ENCODE data around the gene SPACDR.
A peak's percentile ranks its signal among the peaks of the same experiment; 100 is the strongest.

The SPACDR gene

DNA sequence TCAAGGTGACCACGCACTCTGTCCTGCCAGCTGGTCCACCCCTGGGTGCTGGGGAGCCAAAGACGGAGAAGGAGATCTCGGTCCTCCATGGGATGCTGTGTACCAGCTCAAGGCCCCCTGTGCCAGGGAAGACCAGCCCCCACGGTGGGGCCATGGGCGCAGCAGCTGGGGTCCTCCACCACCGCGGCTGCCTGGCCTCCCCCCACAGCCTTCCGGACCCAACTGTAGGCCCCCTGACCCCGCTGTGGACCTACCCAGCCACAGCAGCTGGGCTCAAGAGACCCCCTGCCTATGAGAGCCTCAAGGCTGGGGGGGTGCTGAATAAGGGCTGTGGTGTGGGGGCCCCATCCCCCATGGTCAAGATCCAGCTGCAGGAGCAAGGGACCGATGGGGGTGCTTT, 25.1 kb upstream of the SPACDR start:
- in situ Hi-C loops (cut with MboI; ENCODE audit: low sequenced_read_pairs, unreplicated experiment) = no loop called here
- DNase-seq (ENCODE audit: low spot score) = peak; percentile 21
- TF ChIP-seq, protein P1, sequence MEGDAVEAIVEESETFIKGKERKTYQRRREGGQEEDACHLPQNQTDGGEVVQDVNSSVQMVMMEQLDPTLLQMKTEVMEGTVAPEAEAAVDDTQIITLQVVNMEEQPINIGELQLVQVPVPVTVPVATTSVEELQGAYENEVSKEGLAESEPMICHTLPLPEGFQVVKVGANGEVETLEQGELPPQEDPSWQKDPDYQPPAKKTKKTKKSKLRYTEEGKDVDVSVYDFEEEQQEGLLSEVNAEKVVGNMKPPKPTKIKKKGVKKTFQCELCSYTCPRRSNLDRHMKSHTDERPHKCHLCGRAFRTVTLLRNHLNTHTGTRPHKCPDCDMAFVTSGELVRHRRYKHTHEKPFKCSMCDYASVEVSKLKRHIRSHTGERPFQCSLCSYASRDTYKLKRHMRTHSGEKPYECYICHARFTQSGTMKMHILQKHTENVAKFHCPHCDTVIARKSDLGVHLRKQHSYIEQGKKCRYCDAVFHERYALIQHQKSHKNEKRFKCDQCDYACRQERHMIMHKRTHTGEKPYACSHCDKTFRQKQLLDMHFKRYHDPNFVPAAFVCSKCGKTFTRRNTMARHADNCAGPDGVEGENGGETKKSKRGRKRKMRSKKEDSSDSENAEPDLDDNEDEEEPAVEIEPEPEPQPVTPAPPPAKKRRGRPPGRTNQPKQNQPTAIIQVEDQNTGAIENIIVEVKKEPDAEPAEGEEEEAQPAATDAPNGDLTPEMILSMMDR (IDR thresholded peaks at IDR 0.05; ENCODE audit: borderline replicate concordance, control extremely low read depth, extremely low read depth, insufficient read depth, missing control alignments) = no peak

DNA sequence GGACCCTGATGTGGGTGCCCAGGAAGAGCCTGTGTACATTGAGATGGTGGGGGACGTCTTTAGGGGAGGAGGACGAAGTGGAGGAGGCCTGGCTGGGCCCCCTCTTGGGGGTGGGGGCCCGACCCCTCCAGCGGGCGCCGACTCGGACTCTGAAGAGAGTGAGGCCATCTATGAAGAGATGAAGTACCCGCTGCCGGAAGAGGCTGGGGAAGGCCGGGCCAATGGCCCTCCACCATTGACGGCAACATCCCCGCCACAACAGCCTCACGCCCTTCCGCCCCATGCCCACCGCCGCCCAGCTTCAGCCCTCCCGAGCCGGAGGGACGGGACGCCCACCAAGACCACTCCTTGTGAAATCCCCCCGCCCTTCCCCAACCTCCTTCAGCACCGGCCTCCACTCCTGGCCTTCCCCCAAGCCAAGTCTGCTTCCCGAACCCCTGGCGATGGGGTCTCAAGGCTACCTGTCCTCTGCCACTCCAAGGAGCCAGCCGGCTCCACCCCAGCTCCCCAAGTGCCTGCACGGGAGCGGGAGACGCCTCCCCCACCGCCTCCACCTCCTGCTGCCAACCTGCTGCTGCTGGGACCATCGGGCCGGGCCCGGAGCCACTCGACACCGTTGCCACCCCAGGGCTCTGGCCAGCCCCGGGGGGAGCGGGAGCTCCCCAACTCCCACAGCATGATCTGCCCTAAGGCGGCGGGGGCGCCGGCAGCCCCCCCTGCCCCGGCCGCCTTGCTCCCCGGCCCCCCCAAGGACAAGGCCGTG, 24.5 kb upstream of the SPACDR start:
- TF ChIP-seq, protein P1 (IDR thresholded peaks at IDR 0.05; ENCODE audit: borderline replicate concordance, control extremely low read depth, extremely low read depth, insufficient read depth, missing control alignments) = no peak
- in situ Hi-C loops (cut with MboI; ENCODE audit: low sequenced_read_pairs, unreplicated experiment) = no loop called here
- peak; percentile 14 for DNase-seq (ENCODE audit: low spot score)

DNA sequence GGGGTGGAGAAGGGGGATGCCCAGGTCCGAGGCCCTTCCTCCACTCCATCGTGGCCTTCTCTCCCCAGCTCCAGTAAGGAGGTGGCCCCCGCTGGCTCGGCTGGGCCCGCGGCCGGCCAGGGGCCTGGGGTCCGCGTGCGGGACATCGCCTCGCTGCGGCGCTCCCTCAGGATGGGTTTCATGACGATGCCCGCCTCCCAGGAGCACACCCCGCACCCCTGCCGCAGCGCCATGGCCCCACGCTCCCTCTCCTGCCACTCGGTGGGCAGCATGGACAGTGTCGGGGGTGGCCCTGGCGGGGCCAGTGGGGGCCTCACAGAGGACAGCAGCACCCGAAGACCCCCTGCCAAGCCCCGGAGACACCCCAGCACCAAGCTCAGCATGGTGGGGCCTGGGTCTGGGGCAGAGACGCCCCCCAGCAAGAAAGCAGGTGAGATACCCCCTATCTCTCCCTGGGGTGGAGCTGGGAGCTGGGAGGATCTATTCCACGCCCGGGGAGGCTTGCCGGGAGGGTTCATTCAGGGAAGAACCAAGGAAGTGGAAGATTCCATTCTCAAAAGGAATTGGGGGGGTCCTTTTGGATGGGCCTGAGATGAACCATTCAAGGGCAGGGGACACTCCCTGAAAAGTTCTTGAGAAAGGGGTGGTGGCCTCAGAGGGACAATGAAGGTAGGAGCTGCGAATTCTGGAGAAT, 22.8 kb upstream of the SPACDR start:
- in situ Hi-C loops (cut with MboI; ENCODE audit: low sequenced_read_pairs, unreplicated experiment) = no loop called here
- TF ChIP-seq, protein P1 (IDR thresholded peaks at IDR 0.05; ENCODE audit: borderline replicate concordance, control extremely low read depth, extremely low read depth, insufficient read depth, missing control alignments) = no peak
- DNase-seq (ENCODE audit: low spot score) = no peak

DNA sequence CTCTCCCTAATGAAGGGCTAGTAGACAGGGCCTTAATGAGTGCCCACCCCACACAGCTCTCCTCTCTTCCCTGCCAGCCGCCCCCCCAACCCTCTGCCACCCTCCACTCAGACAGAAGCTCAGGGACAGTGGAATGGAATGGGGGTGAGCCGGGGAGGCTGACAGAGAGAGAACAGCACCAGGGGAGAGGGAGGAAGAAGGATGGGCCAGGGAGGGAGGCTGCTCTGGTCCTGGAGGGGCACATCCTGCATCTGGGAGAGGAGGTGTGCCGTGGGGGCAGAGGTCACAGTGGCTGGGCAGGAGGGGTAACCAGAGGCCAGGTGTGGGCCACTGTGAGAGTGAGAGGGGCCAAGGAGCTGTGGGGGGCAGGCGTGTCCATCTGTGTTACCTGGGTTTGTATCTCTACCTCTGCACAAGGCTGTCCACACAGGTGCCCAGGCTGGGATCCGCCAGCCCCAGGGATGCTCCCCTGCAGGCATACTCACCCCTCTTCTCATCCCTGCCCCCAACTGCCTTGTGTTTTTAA, 22.1 kb upstream of the SPACDR start:
- peak; percentile 20 for DNase-seq (ENCODE audit: low spot score)
- TF ChIP-seq, protein P1 (IDR thresholded peaks at IDR 0.05; ENCODE audit: borderline replicate concordance, control extremely low read depth, extremely low read depth, insufficient read depth, missing control alignments) = no peak
- in situ Hi-C loops (cut with MboI; ENCODE audit: low sequenced_read_pairs, unreplicated experiment) = no loop called here

DNA sequence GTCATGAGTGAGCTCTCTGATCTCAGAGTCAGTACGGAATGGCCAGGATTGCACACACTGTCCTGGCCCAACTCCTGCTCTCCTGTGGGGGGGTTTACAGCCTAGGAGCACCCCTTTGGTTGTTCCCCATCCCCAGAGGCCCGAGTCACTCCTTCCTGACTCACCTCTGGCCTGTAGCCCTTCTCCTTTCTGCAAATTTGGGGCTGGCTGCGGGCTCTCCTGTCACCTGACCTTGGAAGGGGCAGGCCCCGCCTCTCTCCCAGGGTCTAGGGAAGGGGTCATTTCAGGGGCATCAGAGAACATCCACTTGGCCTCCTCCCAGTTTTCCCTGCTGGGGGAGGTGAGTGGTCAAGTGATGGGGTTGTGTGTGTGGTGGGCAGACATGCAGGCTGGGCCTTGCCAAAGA, 21.4 kb upstream of the SPACDR start:
- DNase-seq (ENCODE audit: low spot score) = peak; percentile 17
- in situ Hi-C loops (cut with MboI; ENCODE audit: low sequenced_read_pairs, unreplicated experiment) = no loop called here
- TF ChIP-seq, protein P1 (IDR thresholded peaks at IDR 0.05; ENCODE audit: borderline replicate concordance, control extremely low read depth, extremely low read depth, insufficient read depth, missing control alignments) = no peak

DNA sequence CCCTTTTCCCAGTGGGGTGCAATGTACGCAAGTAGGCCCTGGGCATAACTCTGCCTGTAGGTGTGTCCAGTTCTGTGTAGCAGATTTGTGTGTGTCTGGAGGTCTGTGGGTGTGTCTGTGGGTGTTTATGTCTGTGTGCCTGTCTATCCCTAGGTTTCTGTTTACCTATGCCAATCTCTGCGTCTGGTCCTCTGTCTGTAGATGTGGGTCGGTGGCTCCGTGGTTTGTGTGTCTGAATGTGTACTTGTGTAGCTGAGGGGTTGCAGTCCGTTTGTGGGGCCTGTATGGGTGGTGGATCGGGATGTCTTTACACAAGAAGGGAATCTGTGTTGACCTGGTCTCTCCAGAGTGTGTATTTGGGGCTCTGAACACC, 20.6 kb upstream of the SPACDR start:
- in situ Hi-C loops (cut with MboI; ENCODE audit: low sequenced_read_pairs, unreplicated experiment) = no loop called here
- TF ChIP-seq, protein P1 (IDR thresholded peaks at IDR 0.05; ENCODE audit: borderline replicate concordance, control extremely low read depth, extremely low read depth, insufficient read depth, missing control alignments) = no peak
- DNase-seq (ENCODE audit: low spot score) = peak; percentile 10

Data from GM13976 (cell line).